Naive thymus-derived CD4-positive, alpha-beta T cell (primary cell): ENCODE measurements around the gene PDE4D. TPM values are rescaled to one million over a fixed set of nuclear protein-coding genes. Genes with fewer than 3 reads are reported as not detected.

Experiments used
- ATAC-seq: fragments of 150-1000 bp; cut with Tn5 transposase; 2 replicates; pipeline ENCODE4 v1.10.0; 2021; ENCODE audit warnings: mild to moderate bottlenecking, moderate library complexity
- CTCF ChIA-PET: fragments of 350-600 bp; sonication (Branson Sonifier 250); formaldehyde crosslinking; loops from one replicate; lab custom pipeline; 2021; ENCODE audit warnings: antibody characterized with exemption; lab: Charles Lee
- POLR2A ChIA-PET: fragments of 350-600 bp; sonication (Branson Sonifier 250); formaldehyde crosslinking; loops from one replicate; lab custom pipeline; 2021; ENCODE audit warnings: antibody characterized with exemption, inconsistent platforms; lab: Charles Lee
- DNase-seq, 9 donors: peaks; one replicate each; pipeline versions ENCODE4 v3.0.0 to v3.0.0-alpha.2; 2020 to 2022; ENCODE audit warnings: mixed read lengths in 1 of 9
- H3K27ac ChIP-seq: one replicate; pipeline ENCODE4 v1.7.0; 2013; ENCODE audit warnings: mild to moderate bottlenecking, low read depth, low read length, moderate library complexity
- H3K27me3 ChIP-seq, 2 donors: one replicate each; pipeline ENCODE4 v1.7.0; 2013; ENCODE audit warnings: low read length in 2 of 2, mild to moderate bottlenecking in 2 of 2, moderate library complexity in 2 of 2; ENCODE audit not compliant: control insufficient read depth in 2 of 2, insufficient read depth in 2 of 2
- H3K36me3 ChIP-seq, 3 experiments: 1 replicate in 2 of 3; 2 replicates in 1 of 3; pipeline ENCODE4 v1.7.0; 2013; ENCODE audit warnings: low read length in 3 of 3, mild to moderate bottlenecking in 3 of 3, moderate library complexity in 1 of 3; ENCODE audit not compliant: insufficient read depth in 3 of 3, control insufficient read depth in 2 of 3
- H3K4me1 ChIP-seq, 2 donors: one replicate each; pipeline ENCODE4 v1.7.0; 2013; ENCODE audit warnings: low read length in 2 of 2, mild to moderate bottlenecking in 2 of 2, moderate library complexity in 1 of 2; ENCODE audit not compliant: control insufficient read depth in 2 of 2, insufficient read depth in 2 of 2
- H3K4me3 ChIP-seq: 2 replicates; pipeline ENCODE4 v1.7.0; 2013; ENCODE audit warnings: mild to moderate bottlenecking, low read length
- H3K9me3 ChIP-seq, 3 experiments: 1 replicate in 2 of 3; 2 replicates in 1 of 3; pipeline ENCODE4 v1.7.0; 2013; ENCODE audit warnings: low read length in 3 of 3; ENCODE audit not compliant: control insufficient read depth in 2 of 3
- H3K27ac Mint-ChIP-seq, 9 donors: one replicate each; pipeline ENCODE4 v1.8.0; 2020 to 2022; ENCODE audit warnings: mixed read lengths in 9 of 9, mild to moderate bottlenecking in 8 of 9, moderate library complexity in 5 of 9, inconsistent platforms in 2 of 9
- H3K27me3 Mint-ChIP-seq, 5 donors: one replicate each; pipeline ENCODE4 v1.8.0; 2021 to 2022; ENCODE audit warnings: mixed read lengths in 5 of 5, mild to moderate bottlenecking in 1 of 5
- H3K36me3 Mint-ChIP-seq, 5 donors: one replicate each; pipeline ENCODE4 v1.8.0; 2020 to 2022; ENCODE audit warnings: mixed read lengths in 5 of 5, mild to moderate bottlenecking in 3 of 5, inconsistent platforms in 1 of 5
- H3K4me1 Mint-ChIP-seq, 7 donors: one replicate each; pipeline ENCODE4 v1.8.0; 2020 to 2022; ENCODE audit warnings: mixed read lengths in 7 of 7, mild to moderate bottlenecking in 3 of 7, inconsistent platforms in 1 of 7
- H3K4me3 Mint-ChIP-seq, 10 donors: one replicate each; pipeline ENCODE4 v1.8.0; 2020 to 2022; ENCODE audit warnings: mild to moderate bottlenecking in 10 of 10, mixed read lengths in 10 of 10, moderate library complexity in 6 of 10, inconsistent platforms in 2 of 10
- H3K9me3 Mint-ChIP-seq, 11 donors: one replicate each; pipeline ENCODE4 v1.8.0; 2020 to 2022; ENCODE audit warnings: mixed read lengths in 11 of 11, mild to moderate bottlenecking in 4 of 11, inconsistent platforms in 1 of 11, moderate library complexity in 1 of 11
- intact Hi-C, 2 donors: fragments of 100-400 bp; cut with micrococcal nuclease; formaldehyde crosslinking; loops; one replicate each; pipeline ENCODE4 v1.15.1; 2023
- polyA plus RNA-seq, 2 donors: library from polyadenylated mRNA; unstranded; fragments of 300-500 nt; fragmentation: Illumina TruSeq; gene quantifications; one replicate each; pipeline ENCODE4 v1.2.3, GENCODE V29; 2021
- total RNA-seq, 6 experiments: library from RNA in 5 of 6; stranded (reverse) in 5 of 6; gene quantifications; 1 replicate in 5 of 6; 2 replicates in 1 of 6; pipeline ENCODE4 v1.2.3 and lab custom pipeline; 2021 to 2026

PDE4D gene
- total and polyA plus RNA-seq, 7 experiments from 2014 or later, result 4.9 to 102 (median 38.8) TPM

DNA sequence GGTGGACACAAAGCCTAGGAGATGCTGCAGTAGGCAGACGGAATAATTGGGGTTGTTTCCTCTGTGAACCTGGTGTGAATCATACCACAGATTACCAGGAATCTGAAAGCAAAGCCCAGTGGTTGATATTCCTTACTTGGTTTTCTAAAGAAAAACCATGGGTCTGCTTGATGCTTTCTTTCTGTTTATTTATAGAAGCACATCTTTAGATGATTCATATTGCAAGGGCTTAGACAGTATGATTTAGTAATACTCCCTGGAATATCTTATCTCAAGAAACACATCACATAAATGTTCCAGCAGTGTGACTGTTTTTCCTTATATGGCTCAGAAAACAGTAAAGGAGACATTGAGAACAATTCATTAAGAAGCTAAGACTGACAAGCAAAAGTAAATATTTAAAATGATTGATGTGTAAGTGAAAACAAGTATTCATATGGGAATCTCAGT is 687.4 kb downstream of the PDE4D start:
- Mint-ChIP-seq H3K9me3 (no peaks in the 10 kb centered on the region), H3K4me3 (no peak overlapping the region), H3K4me1 (no peaks in the 10 kb centered on the region), H3K27me3 (peaks cover 0 to 27% (median 7%) of the 10 kb centered on the region in 5 donors), H3K27ac (no peak overlapping the region), H3K36me3 (no peaks in the 10 kb centered on the region)
- Histone ChIP-seq H3K27ac (no peak overlapping the region), H3K4me1 (no peaks in the 10 kb centered on the region), H3K4me3 (no peak overlapping the region), H3K9me3 (no peaks in the 10 kb centered on the region), H3K27me3 (no peaks in the 10 kb centered on the region), H3K36me3 (no peaks in the 10 kb centered on the region)
- no peak for DNase-seq
- no peak for ATAC-seq
- ChIA-PET POLR2A (no interaction called here), CTCF (no interaction called here)
- intact Hi-C loops, result no loop called here

DNA sequence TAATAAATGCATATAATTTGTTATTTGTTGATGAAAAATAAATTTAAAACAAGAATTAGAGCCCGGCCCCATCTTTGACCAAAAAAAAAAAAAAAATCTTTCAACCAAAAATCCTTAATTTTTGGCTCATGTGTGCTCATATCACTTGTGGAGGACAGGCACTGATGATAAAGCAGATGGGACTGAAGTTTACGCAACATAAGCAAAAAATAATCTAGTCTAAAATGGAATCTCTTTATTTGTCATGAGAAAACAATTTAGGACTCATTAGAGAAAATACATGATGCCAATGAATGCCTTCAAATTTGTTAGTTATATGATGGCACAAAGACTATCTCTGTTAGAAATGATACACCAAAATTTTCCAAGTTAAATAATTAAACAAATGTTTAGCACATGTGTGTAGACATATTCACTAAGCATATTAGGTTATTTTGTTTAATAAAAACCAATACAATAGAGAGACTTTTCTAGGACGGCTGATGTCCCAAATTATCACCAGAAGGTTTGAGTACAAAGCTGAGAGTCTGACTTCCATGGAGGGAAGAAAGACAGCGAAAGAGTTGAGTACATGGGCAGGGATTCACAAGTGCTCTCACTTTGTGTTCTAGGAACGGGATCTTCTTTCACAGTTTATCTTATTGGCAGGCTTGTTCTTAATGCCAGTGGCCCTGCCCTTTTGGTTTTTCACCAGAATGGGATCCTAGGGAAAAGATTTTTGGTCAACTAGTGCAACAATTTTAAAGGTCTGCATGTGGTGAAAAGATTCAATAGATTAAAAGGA is 689.2 kb downstream of the PDE4D start:
- no peak for ATAC-seq
- Mint-ChIP-seq H3K27ac (no peak overlapping the region), H3K27me3 (peaks cover 0 to 21% (median 7%) of the 10 kb centered on the region in 5 donors), H3K4me3 (no peak overlapping the region), H3K9me3 (no peaks in the 10 kb centered on the region), H3K4me1 (no peaks in the 10 kb centered on the region), H3K36me3 (no peaks in the 10 kb centered on the region)
- intact Hi-C loops, result no loop called here
- no peak overlapping the region for H3K27ac ChIP-seq
- POLR2A ChIA-PET, result no interaction called here
- DNase-seq, result no peak
- H3K36me3 ChIP-seq, result no peaks in the 10 kb centered on the region
- no peaks in the 10 kb centered on the region for H3K4me1 ChIP-seq
- no peaks in the 10 kb centered on the region for H3K9me3 ChIP-seq
- no peak overlapping the region for H3K4me3 ChIP-seq
- no peaks in the 10 kb centered on the region for H3K27me3 ChIP-seq
- CTCF ChIA-PET, result no interaction called here

DNA sequence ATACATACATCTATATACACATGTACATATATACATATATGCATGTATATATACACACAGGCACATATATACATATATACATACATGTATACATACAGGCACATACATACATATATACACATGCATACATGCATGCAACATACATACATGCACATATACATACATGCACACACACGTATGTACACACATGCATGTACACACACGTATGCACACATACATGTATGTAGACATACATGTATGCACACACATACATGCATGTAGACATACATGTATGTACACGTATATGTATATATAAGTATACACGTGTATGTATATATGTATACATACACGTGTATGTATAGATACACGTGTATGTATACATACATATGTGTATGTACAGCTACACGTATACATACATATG is 693.7 kb downstream of the PDE4D start:
- Mint-ChIP-seq H3K36me3 (no peaks in the 10 kb centered on the region), H3K27ac (no peak overlapping the region), H3K4me3 (no peak overlapping the region), H3K27me3 (peaks cover 0 to 19% (median 5%) of the 10 kb centered on the region in 5 donors), H3K4me1 (no peaks in the 10 kb centered on the region), H3K9me3 (peaks cover 0 to 1% (median 0%) of the 10 kb centered on the region in 11 donors)
- POLR2A ChIA-PET, result no interaction called here
- ATAC-seq (no peak), DNase-seq (no peak)
- Histone ChIP-seq H3K36me3 (no peaks in the 10 kb centered on the region), H3K27me3 (no peaks in the 10 kb centered on the region), H3K9me3 (no peaks in the 10 kb centered on the region), H3K27ac (no peak overlapping the region), H3K4me1 (no peaks in the 10 kb centered on the region), H3K4me3 (no peak overlapping the region)
- intact Hi-C loops, result no loop called here
- CTCF ChIA-PET, result no interaction called here

DNA sequence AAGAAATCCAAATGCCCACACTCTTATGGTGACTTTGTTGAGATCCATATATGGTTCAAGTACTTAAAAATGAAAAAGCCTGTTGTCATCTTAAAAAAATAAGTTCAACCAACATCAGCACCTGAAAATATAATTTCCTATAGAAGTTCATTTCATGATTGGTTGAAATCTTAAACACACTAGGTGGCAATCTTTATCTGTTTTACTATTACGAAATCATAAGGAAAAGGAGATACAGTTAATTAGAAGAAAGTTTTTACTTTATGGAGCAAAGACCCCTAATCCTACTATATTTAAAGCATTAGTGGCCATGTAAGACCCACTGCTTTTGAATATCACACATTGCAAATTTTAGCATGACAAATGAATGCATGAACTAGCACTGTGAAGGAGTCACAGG is 694.7 kb downstream of the PDE4D start:
- Mint-ChIP-seq H3K27ac (no peak overlapping the region), H3K27me3 (peaks cover 5 to 23% (median 8%) of the 10 kb centered on the region in 5 donors), H3K9me3 (peaks cover 0 to 6% (median 0%) of the 10 kb centered on the region in 11 donors), H3K4me3 (no peak overlapping the region), H3K36me3 (no peaks in the 10 kb centered on the region), H3K4me1 (no peaks in the 10 kb centered on the region)
- ATAC-seq (no peak), DNase-seq (no peak)
- Histone ChIP-seq H3K9me3 (no peaks in the 10 kb centered on the region), H3K27me3 (no peaks in the 10 kb centered on the region), H3K4me3 (no peak overlapping the region), H3K27ac (no peak overlapping the region), H3K36me3 (no peaks in the 10 kb centered on the region), H3K4me1 (no peaks in the 10 kb centered on the region)
- intact Hi-C loops, result no loop called here
- CTCF ChIA-PET, result no interaction called here
- POLR2A ChIA-PET, result no interaction called here

DNA sequence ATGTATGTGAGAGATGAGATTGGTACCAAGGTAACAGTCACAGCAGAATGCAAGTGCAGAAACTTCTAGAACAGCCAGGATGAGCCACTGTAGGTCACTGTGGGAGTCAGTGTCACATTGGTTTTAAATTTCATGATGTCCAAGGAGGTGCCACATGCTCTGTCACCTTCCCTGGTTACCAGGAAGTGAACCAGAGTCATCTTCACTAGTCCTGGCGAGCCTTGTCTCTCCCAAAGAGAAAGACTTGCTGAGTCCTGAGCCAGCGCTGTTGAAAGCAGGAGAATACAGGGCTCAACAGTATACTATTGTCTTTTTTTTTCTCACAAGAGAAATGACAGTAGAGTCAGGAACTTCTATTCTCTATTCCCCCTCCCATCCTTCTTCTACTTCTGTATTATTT is 695.2 kb downstream of the PDE4D start:
- ATAC-seq (no peak), DNase-seq (no peak)
- Histone ChIP-seq H3K4me1 (no peaks in the 10 kb centered on the region), H3K9me3 (no peaks in the 10 kb centered on the region), H3K27me3 (no peaks in the 10 kb centered on the region), H3K27ac (no peak overlapping the region), H3K36me3 (no peaks in the 10 kb centered on the region), H3K4me3 (no peak overlapping the region)
- H3K27me3 Mint-ChIP-seq, result peaks cover 1 to 20% (median 4%) of the 10 kb centered on the region in 5 donors
- H3K36me3 Mint-ChIP-seq, result no peaks in the 10 kb centered on the region
- H3K27ac Mint-ChIP-seq, result no peak overlapping the region
- H3K9me3 Mint-ChIP-seq, result peaks cover 0 to 6% (median 0%) of the 10 kb centered on the region in 11 donors
- POLR2A ChIA-PET, result no interaction called here
- H3K4me1 Mint-ChIP-seq, result no peaks in the 10 kb centered on the region
- CTCF ChIA-PET, result no interaction called here
- H3K4me3 Mint-ChIP-seq, result no peak overlapping the region
- intact Hi-C loops, result no loop called here

DNA sequence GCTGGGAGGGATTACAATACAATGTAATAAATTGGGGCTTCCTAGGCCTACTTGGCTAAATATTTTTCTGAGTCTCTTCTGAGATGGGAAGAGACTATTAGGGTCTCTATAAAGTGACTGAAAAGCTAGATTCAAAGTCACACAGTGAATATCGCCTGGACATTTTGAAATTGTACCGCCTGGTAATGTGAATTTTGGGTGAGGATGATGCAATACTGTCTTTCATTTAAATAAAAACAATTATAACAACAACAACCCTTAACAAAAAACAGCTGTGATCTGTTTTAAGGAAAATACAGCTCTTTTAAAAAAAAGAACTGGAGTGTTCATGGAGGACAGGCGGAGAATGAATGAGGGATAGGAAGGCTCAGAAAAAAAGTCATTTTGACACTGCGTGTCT is 695.6 kb downstream of the PDE4D start:
- ChIA-PET CTCF (no interaction called here), POLR2A (no interaction called here)
- no peak for ATAC-seq
- Histone ChIP-seq H3K4me1 (no peaks in the 10 kb centered on the region), H3K9me3 (no peaks in the 10 kb centered on the region), H3K27me3 (no peaks in the 10 kb centered on the region), H3K4me3 (no peak overlapping the region), H3K27ac (no peak overlapping the region), H3K36me3 (no peaks in the 10 kb centered on the region)
- Mint-ChIP-seq H3K4me3 (no peak overlapping the region), H3K27me3 (peaks cover 0 to 20% (median 4%) of the 10 kb centered on the region in 5 donors), H3K9me3 (peaks cover 0 to 6% (median 0%) of the 10 kb centered on the region in 11 donors), H3K27ac (no peak overlapping the region), H3K4me1 (no peaks in the 10 kb centered on the region), H3K36me3 (no peaks in the 10 kb centered on the region)
- intact Hi-C loops, result no loop called here
- DNase-seq, result no peak
